GM18858 (cell line): ENCODE results near the gene LRRC23.

ENCODE experiments used
- ATAC-seq: cut with Tn5 transposase; IDR thresholded peaks from one replicate; pipeline ENCODE4 v1.9.1; 2021; ENCODE audit not compliant: unreplicated experiment

The LRRC23 gene

GRCh38 chr12:6925239-6925539, 20.6 kb downstream of the LRRC23 start:
- ATAC-seq, result no peak

DNA sequence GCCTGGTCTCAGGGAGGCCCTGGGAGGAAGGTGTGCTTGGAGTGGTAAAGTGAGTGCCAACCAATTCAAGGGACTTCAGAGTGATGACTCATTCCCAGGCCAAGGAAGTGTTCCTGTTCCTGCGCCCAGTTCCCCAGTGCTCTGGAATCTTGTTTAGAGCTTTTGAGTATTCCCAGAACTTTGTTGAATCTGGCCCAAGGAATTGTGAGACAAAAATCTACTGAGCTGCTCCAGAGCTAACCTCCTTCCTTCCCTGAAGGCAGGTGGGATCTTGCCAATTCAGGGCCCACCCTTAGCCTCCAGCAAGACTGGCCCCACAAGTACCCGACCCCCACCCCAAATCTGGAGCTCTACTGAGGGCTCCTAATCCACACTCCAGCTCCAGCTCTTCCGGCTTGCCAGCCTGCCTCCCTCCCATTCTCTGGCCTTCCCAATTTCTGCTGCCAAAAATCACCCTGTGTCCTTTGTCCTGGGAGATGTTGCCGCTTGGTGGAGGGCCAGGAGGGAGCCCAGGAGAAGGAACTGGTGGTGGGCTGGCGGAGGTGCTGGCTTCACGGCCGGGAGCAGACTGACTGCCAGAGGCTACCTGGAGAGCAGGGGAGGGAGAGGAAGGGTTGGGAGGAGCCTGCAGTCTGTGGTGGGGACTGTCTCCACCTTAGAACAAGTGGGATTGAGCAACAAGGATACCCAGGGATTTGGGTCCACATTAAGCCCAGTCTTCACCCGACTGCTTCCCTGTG, 21.1 kb downstream of the LRRC23 start:
- no peak for ATAC-seq

DNA sequence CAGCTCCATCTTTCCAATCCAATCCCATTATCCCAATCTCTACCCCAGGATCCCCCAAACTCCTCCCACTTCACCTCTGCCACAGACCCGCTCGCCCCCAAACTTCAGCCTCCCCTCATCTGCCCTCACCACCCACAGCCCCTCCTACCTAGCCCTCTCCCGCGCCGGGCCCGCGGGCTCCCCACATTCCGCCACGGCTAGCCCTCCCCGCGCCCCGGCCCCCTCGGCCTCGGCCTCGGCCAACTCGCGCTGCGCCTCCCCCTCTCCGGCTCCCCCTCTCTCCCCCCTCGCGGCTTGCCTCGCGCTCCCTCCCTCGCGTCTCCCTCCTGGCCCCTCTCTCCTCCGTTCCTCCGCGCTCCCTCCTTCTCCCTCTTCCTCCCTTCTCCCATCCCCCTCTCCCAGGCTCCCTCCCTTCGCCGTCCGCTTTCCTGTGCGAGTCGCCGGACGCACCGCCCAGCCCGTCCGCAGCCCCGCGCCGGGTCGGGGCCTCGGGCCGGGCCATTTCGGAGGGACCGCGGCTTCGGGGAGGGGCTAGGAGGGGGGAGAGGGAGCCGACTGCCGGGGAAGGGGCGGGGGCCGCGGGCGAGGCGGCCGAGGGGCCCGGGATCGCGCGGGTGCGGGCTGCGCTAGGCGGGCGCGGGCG, 22.9 kb downstream of the LRRC23 start, which contains the start of gene ATN1:
Gene ATN1, plus strand, starts transcription at position 581 of the 643 bp plus-strand sequence. CDS start 6,043 bp downstream, outside the sequence.
- ATAC-seq, result no peak

GRCh38 chr12:6928022-6928702, 23.5 kb downstream of the LRRC23 start:
- no peak for ATAC-seq

- ATAC-seq, result no peak
Measured at GRCh38 chr12:6928703-6929407, 24.2 kb downstream of the LRRC23 start.

- ATAC-seq, result no peak
Measured at GRCh38 chr12:6929466-6930452, 25.1 kb downstream of the LRRC23 start.

GRCh38 chr12:6932766-6933165, 28.1 kb downstream of the LRRC23 start:
- ATAC-seq, result no peak

- ATAC-seq, result no peak
Measured at GRCh38 chr12:6934110-6934509, 29.5 kb downstream of the LRRC23 start.

GRCh38 chr12:6935371-6936193, 31.0 kb downstream of the LRRC23 start:
- ATAC-seq, result no peak

- ATAC-seq, result no peak
Measured at GRCh38 chr12:6936194-6936635, 31.6 kb downstream of the LRRC23 start.

DNA sequence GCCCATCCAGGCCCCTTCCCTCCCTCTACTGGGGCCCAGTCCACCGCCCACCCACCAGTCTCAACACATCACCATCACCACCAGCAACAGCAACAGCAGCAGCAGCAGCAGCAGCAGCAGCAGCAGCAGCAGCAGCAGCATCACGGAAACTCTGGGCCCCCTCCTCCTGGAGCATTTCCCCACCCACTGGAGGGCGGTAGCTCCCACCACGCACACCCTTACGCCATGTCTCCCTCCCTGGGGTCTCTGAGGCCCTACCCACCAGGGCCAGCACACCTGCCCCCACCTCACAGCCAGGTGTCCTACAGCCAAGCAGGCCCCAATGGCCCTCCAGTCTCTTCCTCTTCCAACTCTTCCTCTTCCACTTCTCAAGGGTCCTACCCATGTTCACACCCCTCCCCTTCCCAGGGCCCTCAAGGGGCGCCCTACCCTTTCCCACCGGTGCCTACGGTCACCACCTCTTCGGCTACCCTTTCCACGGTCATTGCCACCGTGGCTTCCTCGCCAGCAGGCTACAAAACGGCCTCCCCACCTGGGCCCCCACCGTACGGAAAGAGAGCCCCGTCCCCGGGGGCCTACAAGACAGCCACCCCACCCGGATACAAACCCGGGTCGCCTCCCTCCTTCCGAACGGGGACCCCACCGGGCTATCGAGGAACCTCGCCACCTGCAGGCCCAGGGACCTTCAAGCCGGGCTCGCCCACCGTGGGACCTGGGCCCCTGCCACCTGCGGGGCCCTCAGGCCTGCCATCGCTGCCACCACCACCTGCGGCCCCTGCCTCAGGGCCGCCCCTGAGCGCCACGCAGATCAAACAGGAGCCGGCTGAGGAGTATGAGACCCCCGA, 32.2 kb downstream of the LRRC23 start:
- ATAC-seq, result no peak

- ATAC-seq, result peak; percentile 78
Measured at GRCh38 chr12:6937481-6938352, 33.1 kb downstream of the LRRC23 start.

DNA sequence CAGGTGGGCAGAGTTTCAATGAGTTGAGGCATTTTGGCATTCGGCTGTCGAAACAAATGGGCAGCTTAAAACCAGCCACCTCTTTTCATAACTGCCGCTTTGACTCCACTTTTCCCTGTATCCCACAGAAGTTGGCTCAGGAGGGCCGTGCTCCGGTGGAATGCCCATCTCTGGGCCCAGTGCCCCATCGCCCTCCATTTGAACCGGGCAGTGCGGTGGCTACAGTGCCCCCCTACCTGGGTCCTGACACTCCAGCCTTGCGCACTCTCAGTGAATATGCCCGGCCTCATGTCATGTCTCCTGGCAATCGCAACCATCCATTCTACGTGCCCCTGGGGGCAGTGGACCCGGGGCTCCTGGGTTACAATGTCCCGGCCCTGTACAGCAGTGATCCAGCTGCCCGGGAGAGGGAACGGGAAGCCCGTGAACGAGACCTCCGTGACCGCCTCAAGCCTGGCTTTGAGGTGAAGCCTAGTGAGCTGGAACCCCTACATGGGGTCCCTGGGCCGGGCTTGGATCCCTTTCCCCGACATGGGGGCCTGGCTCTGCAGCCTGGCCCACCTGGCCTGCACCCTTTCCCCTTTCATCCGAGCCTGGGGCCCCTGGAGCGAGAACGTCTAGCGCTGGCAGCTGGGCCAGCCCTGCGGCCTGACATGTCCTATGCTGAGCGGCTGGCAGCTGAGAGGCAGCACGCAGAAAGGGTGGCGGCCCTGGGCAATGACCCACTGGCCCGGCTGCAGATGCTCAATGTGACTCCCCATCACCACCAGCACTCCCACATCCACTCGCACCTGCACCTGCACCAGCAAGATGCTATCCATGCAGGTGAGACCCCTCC, 34.0 kb downstream of the LRRC23 start:
- ATAC-seq, result no peak

- no peak for ATAC-seq
Measured at GRCh38 chr12:6939191-6939540, 34.5 kb downstream of the LRRC23 start.

DNA sequence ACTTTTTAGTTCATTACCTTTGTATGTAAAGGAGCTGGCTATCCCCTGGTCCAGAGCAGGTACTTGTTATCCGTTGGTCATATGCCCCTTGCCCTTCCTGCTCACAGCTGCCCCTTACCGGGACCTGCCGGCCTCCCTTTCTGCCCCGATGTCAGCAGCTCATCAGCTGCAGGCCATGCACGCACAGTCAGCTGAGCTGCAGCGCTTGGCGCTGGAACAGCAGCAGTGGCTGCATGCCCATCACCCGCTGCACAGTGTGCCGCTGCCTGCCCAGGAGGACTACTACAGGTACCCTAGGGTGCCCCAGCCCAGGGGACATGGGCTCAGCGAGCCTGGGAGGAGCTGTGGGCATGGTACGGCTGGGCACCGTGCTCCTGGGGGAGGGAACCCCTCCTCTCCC, 36.6 kb downstream of the LRRC23 start:
- no peak for ATAC-seq

GRCh38 chr12:6941782-6942181, 37.2 kb downstream of the LRRC23 start:
- ATAC-seq, result no peak

DNA sequence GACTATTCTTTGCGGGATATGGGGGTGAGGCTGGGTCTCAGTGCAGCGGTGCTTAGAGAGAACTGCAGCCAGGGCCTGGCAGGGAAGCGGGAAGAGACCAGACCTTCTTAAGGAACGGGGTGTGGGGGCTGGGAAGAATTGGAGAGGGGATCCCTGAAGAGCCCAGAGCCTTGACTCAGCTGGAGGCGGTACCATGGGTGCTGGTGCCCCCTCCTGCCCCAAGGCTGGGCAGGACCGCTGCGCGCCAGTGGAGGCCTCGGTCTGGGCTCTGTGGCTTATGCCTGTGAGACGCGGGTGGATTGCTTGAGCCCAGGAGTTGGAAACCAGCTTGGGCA, 37.7 kb downstream of the LRRC23 start:
- ATAC-seq, result no peak
